Glutamatergic neuron (in vitro differentiated cells): ENCODE measurements around the gene LMBRD1. TPM values are rescaled to one million over a fixed set of nuclear protein-coding genes. Genes with fewer than 3 reads are reported as not detected.
A peak's percentile ranks its signal among the peaks of the same experiment; 100 is the strongest.

ENCODE experiments used
- DNase-seq: peaks from one replicate; pipeline ENCODE4 v3.0.0; 2022
- H3K27ac Mint-ChIP-seq: one replicate; pipeline ENCODE4 v1.8.0; 2020; ENCODE audit warnings: mild to moderate bottlenecking, mixed read lengths, inconsistent platforms; ENCODE audit not compliant: unreplicated experiment
- H3K27me3 Mint-ChIP-seq: one replicate; pipeline ENCODE4 v1.8.0; 2020; ENCODE audit warnings: mild to moderate bottlenecking, moderate library complexity, mixed read lengths, inconsistent platforms; ENCODE audit not compliant: unreplicated experiment
- H3K36me3 Mint-ChIP-seq: one replicate; pipeline ENCODE4 v1.8.0; 2020; ENCODE audit warnings: mild to moderate bottlenecking, mixed read lengths, inconsistent platforms; ENCODE audit not compliant: unreplicated experiment
- H3K4me1 Mint-ChIP-seq: one replicate; pipeline ENCODE4 v1.8.0; 2020; ENCODE audit warnings: mild to moderate bottlenecking, low read depth, mixed read lengths, inconsistent platforms; ENCODE audit not compliant: unreplicated experiment
- H3K4me3 Mint-ChIP-seq: one replicate; pipeline ENCODE4 v1.8.0; 2020; ENCODE audit warnings: mild to moderate bottlenecking, mixed read lengths, inconsistent platforms; ENCODE audit not compliant: unreplicated experiment
- H3K9me3 Mint-ChIP-seq: one replicate; pipeline ENCODE4 v1.8.0; 2020; ENCODE audit warnings: mild to moderate bottlenecking, moderate library complexity, mixed read lengths, inconsistent platforms; ENCODE audit not compliant: unreplicated experiment
- total RNA-seq: library from RNA; stranded (reverse); fragmentation: NEBNext Ultra II Directional; extraction: Animal tissue kit (Norgen Biotek cat#: 25700); gene quantifications from one replicate; pipeline ENCODE4 v1.2.1, GENCODE V29; 2021; ENCODE audit not compliant: unreplicated experiment
- TF ChIP-seq, protein P1 (sequence below): fragments of 200-600 bp; sonication (generic); IDR thresholded peaks from one replicate; pipeline ENCODE4 v1.5.0; 2021; ENCODE audit not compliant: partially characterized antibody, unreplicated experiment

Gene LMBRD1
- total RNA-seq, 1 donor from 2014 or later, result 35.5 TPM

DNA sequence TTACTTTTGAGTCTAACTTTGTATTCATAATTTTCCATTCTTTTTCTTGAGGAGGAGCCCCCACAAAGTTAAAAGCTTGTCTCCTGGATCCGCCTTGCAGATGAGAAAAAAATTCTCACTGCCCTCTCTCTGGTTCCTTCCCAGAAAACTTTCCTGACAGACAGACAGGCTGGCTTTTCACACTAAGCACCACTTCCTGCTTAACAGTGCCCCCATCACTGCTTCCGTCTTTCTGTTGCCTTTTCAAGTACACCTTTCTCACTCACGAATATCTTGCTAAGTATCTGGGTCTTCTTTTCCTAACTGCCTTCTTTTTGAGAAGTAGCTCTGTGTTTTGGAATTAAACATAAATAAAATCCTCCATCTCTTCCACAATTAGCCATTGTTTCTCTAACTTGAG lies 19.8 kb upstream of the LMBRD1 start:
- H3K36me3 Mint-ChIP-seq, result peaks cover 5% of the 10 kb centered on the region
- TF ChIP-seq, protein P1, sequence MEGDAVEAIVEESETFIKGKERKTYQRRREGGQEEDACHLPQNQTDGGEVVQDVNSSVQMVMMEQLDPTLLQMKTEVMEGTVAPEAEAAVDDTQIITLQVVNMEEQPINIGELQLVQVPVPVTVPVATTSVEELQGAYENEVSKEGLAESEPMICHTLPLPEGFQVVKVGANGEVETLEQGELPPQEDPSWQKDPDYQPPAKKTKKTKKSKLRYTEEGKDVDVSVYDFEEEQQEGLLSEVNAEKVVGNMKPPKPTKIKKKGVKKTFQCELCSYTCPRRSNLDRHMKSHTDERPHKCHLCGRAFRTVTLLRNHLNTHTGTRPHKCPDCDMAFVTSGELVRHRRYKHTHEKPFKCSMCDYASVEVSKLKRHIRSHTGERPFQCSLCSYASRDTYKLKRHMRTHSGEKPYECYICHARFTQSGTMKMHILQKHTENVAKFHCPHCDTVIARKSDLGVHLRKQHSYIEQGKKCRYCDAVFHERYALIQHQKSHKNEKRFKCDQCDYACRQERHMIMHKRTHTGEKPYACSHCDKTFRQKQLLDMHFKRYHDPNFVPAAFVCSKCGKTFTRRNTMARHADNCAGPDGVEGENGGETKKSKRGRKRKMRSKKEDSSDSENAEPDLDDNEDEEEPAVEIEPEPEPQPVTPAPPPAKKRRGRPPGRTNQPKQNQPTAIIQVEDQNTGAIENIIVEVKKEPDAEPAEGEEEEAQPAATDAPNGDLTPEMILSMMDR, result no peak
- no peak for DNase-seq
- no peak overlapping the region for H3K4me3 Mint-ChIP-seq
- H3K27ac Mint-ChIP-seq, result no peak overlapping the region
- H3K4me1 Mint-ChIP-seq, result peaks cover 19% of the 10 kb centered on the region
- H3K9me3 Mint-ChIP-seq, result no peaks in the 10 kb centered on the region
- no peaks in the 10 kb centered on the region for H3K27me3 Mint-ChIP-seq

DNA sequence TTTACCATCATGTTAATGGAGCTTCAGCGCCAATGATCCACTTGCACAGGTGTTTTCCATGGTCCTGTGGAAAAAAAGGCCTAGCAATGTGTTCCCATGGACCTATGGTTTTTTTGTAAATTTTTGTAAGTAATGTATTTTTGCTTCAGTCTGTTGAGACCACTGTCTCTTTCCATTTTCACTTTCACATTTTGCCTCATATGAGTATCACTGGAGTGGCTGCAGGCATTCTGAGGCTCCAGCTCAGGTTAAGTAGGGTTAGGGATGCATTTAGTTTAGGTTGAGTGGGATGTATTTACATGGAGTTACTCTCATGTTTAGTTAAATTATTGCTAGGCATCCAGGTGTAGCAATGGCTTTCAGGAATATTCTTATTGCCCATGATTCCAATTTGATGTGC lies 19.2 kb upstream of the LMBRD1 start:
- no peak for DNase-seq
- Mint-ChIP-seq H3K4me3 (no peak overlapping the region), H3K9me3 (no peaks in the 10 kb centered on the region), H3K4me1 (peaks cover 19% of the 10 kb centered on the region), H3K27ac (no peak overlapping the region), H3K36me3 (peaks cover 5% of the 10 kb centered on the region), H3K27me3 (no peaks in the 10 kb centered on the region)
- TF ChIP-seq, protein P1, result no peak

DNA sequence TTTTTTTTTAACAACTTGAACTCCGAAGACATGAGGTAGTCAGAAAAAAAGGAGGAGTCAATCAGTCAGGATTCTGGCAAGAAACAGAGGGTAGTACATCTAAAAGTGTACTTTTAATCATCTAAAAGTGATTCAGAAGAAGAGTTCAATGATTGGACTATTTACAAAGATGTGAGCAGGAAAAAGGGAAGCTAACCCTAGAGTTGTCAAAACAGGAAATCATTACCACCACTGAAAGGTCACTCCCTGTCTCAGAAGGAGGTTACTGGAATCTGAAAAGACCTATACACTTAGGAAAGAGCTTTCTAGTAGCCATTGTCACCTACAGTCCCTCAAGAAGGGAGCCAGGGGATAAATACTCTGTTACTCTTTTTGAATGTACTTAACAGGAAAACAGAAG lies 16.7 kb upstream of the LMBRD1 start:
- DNase-seq, result no peak
- peak overlapping the region; percentile 19 for H3K27ac Mint-ChIP-seq

DNA sequence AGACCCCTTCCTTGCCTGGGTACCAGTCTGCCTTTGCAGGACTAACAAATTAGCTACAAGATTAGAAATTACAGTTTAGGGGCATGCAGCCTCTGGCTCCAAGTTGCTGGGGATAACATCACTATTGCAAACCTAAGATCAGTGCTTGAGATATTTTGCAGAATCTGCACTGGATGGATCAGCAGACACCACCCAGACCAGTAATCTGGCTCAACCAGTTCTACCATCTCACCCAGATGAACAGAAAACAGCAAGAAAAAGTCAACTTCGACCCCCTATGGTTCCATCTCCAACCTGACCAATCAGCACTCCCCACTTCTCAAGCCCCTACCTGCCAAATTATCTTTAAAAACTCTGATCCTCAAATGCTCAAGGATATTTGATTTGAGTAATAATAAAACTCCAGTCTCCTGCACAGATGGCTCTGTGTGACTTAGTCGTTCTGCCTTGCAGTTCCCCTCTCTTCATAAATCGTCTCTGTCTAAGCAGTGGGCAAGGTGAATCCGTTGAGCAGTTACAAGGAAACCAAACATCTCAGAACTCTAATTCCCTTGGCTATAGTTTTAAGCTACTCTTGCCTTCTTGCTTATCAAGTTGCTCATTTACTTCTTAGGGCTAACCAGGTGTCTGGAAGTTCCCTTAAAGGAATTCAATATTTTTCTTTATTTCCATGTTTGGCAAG lies 16.1 kb upstream of the LMBRD1 start:
- DNase-seq, result no peak
- Mint-ChIP-seq H3K9me3 (no peaks in the 10 kb centered on the region), H3K4me3 (no peak overlapping the region), H3K27ac (no peak overlapping the region), H3K36me3 (no peaks in the 10 kb centered on the region), H3K27me3 (no peaks in the 10 kb centered on the region), H3K4me1 (peaks cover 15% of the 10 kb centered on the region)
- TF ChIP-seq, protein P1, result no peak

More for the DNA sequence above, 16.7 kb upstream of the LMBRD1 start:
- Mint-ChIP-seq H3K36me3 (peaks cover 3% of the 10 kb centered on the region), H3K4me3 (no peak overlapping the region), H3K27me3 (no peaks in the 10 kb centered on the region), H3K4me1 (peaks cover 15% of the 10 kb centered on the region), H3K9me3 (no peaks in the 10 kb centered on the region)
- TF ChIP-seq, protein P1, result no peak

DNA sequence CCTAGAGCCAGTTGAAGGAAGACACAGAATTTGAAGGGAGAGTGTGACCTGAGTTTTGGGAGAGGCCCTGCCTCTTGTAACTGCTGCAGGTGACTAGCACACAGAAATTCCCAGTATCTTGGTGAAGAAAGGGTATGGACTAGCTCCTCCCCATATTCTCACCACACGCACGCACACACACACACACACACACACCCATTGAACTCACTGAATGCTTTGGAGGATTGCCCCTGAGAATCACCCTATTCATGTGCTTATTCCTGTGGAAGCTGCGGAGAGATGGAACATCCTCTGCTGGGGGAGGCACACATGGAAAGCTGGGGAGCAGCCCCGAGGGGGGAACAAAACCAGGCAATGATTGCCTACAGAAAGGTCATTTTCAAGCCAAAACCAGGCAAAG lies 6.2 kb upstream of the LMBRD1 start:
- Mint-ChIP-seq H3K27me3 (peaks cover 4% of the 10 kb centered on the region), H3K36me3 (peaks cover 5% of the 10 kb centered on the region), H3K4me1 (no peaks in the 10 kb centered on the region), H3K4me3 (no peak overlapping the region), H3K27ac (no peak overlapping the region), H3K9me3 (peaks cover 2% of the 10 kb centered on the region)
- no peak for DNase-seq
- TF ChIP-seq, protein P1, result no peak
